Thoracic aorta (tissue), 2 donors: ENCODE results near the gene SEPTIN1. TPM values are rescaled to one million over a fixed set of nuclear protein-coding genes. Genes with fewer than 3 reads are reported as not detected.

ENCODE experiments used
- ATAC-seq: fragments of 150-250 bp; one replicate; pipeline ENCODE4 v1.8.0; 2017; ENCODE audit warnings: low read depth; ENCODE audit not compliant: insufficient number of reproducible peaks, low FRiP score
- DNase-seq: peaks from one replicate; pipeline ENCODE4 v3.0.0-alpha.2; 2020; ENCODE audit warnings: low spot score
- H3K27ac ChIP-seq, 2 donors: fragments of 200-600 bp; sonication (generic); 1 replicate in 1 of 2; 2 replicates in 1 of 2; pipeline ENCODE4 v1.5.1; 2016; ENCODE audit warnings: mild to moderate bottlenecking in 2 of 2, moderate library complexity in 2 of 2
- H3K27me3 ChIP-seq: fragments of 200-600 bp; sonication (generic); replicated peaks from 2 replicates; pipeline ENCODE4 v1.6.0; 2016; ENCODE audit warnings: mild to moderate bottlenecking; ENCODE audit not compliant: insufficient read depth
- H3K36me3 ChIP-seq: fragments of 200-600 bp; sonication (generic); one replicate; pipeline ENCODE4 v1.5.1; 2016
- H3K4me1 ChIP-seq, 2 donors: fragments of 200-600 bp; sonication (generic); 1 replicate in 1 of 2; 2 replicates in 1 of 2; pipeline versions ENCODE4 v1.5.1 to v1.6.0; 2016; ENCODE audit warnings: low read depth in 2 of 2, mild to moderate bottlenecking in 1 of 2; ENCODE audit not compliant: control insufficient read depth in 1 of 2
- H3K4me3 ChIP-seq: fragments of 200-600 bp; sonication (generic); 2 replicates; pipeline ENCODE4 v1.5.1; 2016; ENCODE audit warnings: mild to moderate bottlenecking
- H3K9me3 ChIP-seq: fragments of 200-600 bp; sonication (generic); 2 replicates; pipeline ENCODE4 v1.5.1; 2016
- CTCF ChIP-seq: fragments of 200-600 bp; sonication (generic); IDR thresholded peaks from one replicate; pipeline ENCODE4 v1.5.1; 2019; ENCODE audit warnings: antibody characterized with exemption
- total RNA-seq, 2 donors: library from RNA; depleted of rRNA; stranded (reverse); fragments of >200 nt; gene quantifications; one replicate each; pipeline versions ENCODE4 v1.1.0 to v1.2.3, GENCODE V29; 2016

SEPTIN1 gene
- total RNA-seq, 2 donors from 2014 or later: 3.0 to 4.2 TPM

- DNase-seq (no peak), ATAC-seq (no peak)
- Histone ChIP-seq H3K4me1 (peaks cover 24 to 25% of the 10 kb centered on the region in 2 donors), H3K27ac (peak overlapping the region; percentile 32 to 62), H3K27me3 (no peaks in the 10 kb centered on the region), H3K9me3 (no peaks in the 10 kb centered on the region), H3K36me3 (peaks cover 5% of the 10 kb centered on the region), H3K4me3 (peak overlapping the region; percentile 93)
- no peak for TF ChIP-seq CTCF
Observed at GRCh38 chr16:30369938-30370455, 12.4 kb downstream of the SEPTIN1 start.

GRCh38 chr16:30369091-30369937 is 13.0 kb downstream of the SEPTIN1 start:
- Histone ChIP-seq H3K36me3 (peaks cover 5% of the 10 kb centered on the region), H3K27me3 (no peaks in the 10 kb centered on the region), H3K4me3 (peak overlapping the region; percentile 93), H3K4me1 (peaks cover 24 to 25% of the 10 kb centered on the region in 2 donors), H3K9me3 (no peaks in the 10 kb centered on the region), H3K27ac (peak overlapping the region; percentile 41 to 62)
- no peak for DNase-seq
- no peak for TF ChIP-seq CTCF
- no peak for ATAC-seq

GRCh38 chr16:30368792-30369090 is 13.6 kb downstream of the SEPTIN1 start:
- TF ChIP-seq CTCF: no peak
- no peaks in the 10 kb centered on the region for H3K27me3 ChIP-seq
- peak overlapping the region; percentile 27 to 62 for H3K27ac ChIP-seq
- no peaks in the 10 kb centered on the region for H3K9me3 ChIP-seq
- H3K36me3 ChIP-seq: peaks cover 5% of the 10 kb centered on the region
- ATAC-seq (no peak), DNase-seq (no peak)
- H3K4me3 ChIP-seq: peak overlapping the region; percentile 93
- peaks cover 24 to 25% of the 10 kb centered on the region in 2 donors for H3K4me1 ChIP-seq

GRCh38 chr16:30368122-30368791 is 14.1 kb downstream of the SEPTIN1 start:
- Histone ChIP-seq H3K36me3 (peaks cover 5% of the 10 kb centered on the region), H3K27me3 (no peaks in the 10 kb centered on the region), H3K27ac (peak overlapping the region; percentile 27 to 62), H3K9me3 (no peaks in the 10 kb centered on the region), H3K4me3 (peak overlapping the region; percentile 93), H3K4me1 (peaks cover 24 to 25% of the 10 kb centered on the region in 2 donors)
- ATAC-seq (no peak), DNase-seq (no peak)
- TF ChIP-seq CTCF: no peak

- H3K4me1 ChIP-seq: peaks cover 24 to 25% of the 10 kb centered on the region in 2 donors
Observed at GRCh38 chr16:30367349-30368009, 14.9 kb downstream of the SEPTIN1 start.

More at GRCh38 chr16:30367349-30368009, 14.9 kb downstream of the SEPTIN1 start:
- no peaks in the 10 kb centered on the region for H3K9me3 ChIP-seq
- DNase-seq (no peak), ATAC-seq (no peak)
- H3K4me3 ChIP-seq: peak overlapping the region; percentile 93
- H3K27me3 ChIP-seq: no peaks in the 10 kb centered on the region
- peaks cover 13% of the 10 kb centered on the region for H3K36me3 ChIP-seq
- peak overlapping the region in 1 of 2 donors; percentile 62 for H3K27ac ChIP-seq
- no peak for TF ChIP-seq CTCF
